ENCODE data around the gene TIPIN. TPM values are rescaled to one million over a fixed set of nuclear protein-coding genes. Genes with fewer than 3 reads are reported as not detected.
"Not testable (repeated sequence)": the region's sequence is repeated elsewhere in the genome, so short reads cannot be mapped to it uniquely, and the experiment has no call there.

The TIPIN gene
- total RNA-seq, 1 donor from 2014 or later = 5.8 TPM

- no peak overlapping the region for H3K4me3 Mint-ChIP-seq (ENCODE audit: unreplicated experiment)
- H3K4me1 Mint-ChIP-seq (ENCODE audit: low read depth, unreplicated experiment) = no peaks in the 10 kb centered on the region
- no peak overlapping the region for H3K27ac Mint-ChIP-seq (ENCODE audit: unreplicated experiment)
- no peaks in the 10 kb centered on the region for H3K9me3 Mint-ChIP-seq (ENCODE audit: unreplicated experiment)
- TF ChIP-seq, protein P1, sequence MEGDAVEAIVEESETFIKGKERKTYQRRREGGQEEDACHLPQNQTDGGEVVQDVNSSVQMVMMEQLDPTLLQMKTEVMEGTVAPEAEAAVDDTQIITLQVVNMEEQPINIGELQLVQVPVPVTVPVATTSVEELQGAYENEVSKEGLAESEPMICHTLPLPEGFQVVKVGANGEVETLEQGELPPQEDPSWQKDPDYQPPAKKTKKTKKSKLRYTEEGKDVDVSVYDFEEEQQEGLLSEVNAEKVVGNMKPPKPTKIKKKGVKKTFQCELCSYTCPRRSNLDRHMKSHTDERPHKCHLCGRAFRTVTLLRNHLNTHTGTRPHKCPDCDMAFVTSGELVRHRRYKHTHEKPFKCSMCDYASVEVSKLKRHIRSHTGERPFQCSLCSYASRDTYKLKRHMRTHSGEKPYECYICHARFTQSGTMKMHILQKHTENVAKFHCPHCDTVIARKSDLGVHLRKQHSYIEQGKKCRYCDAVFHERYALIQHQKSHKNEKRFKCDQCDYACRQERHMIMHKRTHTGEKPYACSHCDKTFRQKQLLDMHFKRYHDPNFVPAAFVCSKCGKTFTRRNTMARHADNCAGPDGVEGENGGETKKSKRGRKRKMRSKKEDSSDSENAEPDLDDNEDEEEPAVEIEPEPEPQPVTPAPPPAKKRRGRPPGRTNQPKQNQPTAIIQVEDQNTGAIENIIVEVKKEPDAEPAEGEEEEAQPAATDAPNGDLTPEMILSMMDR (IDR thresholded peaks at IDR 0.05; ENCODE audit: partially characterized antibody, unreplicated experiment) = no peak
- no peaks in the 10 kb centered on the region for H3K27me3 Mint-ChIP-seq (ENCODE audit: unreplicated experiment)
- DNase-seq = no peak
- no peaks in the 10 kb centered on the region for H3K36me3 Mint-ChIP-seq (ENCODE audit: unreplicated experiment)
Measured at GRCh38 chr15:66369773-66370651, 13.5 kb upstream of the TIPIN start.

- Mint-ChIP-seq H3K36me3 (ENCODE audit: unreplicated experiment) (no peaks in the 10 kb centered on the region), H3K27me3 (ENCODE audit: unreplicated experiment) (no peaks in the 10 kb centered on the region), H3K27ac (ENCODE audit: unreplicated experiment) (no peak overlapping the region), H3K4me3 (ENCODE audit: unreplicated experiment) (no peak overlapping the region), H3K9me3 (ENCODE audit: unreplicated experiment) (no peaks in the 10 kb centered on the region), H3K4me1 (ENCODE audit: low read depth, unreplicated experiment) (no peaks in the 10 kb centered on the region)
- TF ChIP-seq, protein P1 (IDR thresholded peaks at IDR 0.05; ENCODE audit: partially characterized antibody, unreplicated experiment) = no peak
- no peak for DNase-seq
Measured at GRCh38 chr15:66364944-66365528, 8.6 kb upstream of the TIPIN start.

- no peak for DNase-seq
- H3K27ac Mint-ChIP-seq (ENCODE audit: unreplicated experiment) = no peak overlapping the region
- no peaks in the 10 kb centered on the region for H3K36me3 Mint-ChIP-seq (ENCODE audit: unreplicated experiment)
- no peaks in the 10 kb centered on the region for H3K9me3 Mint-ChIP-seq (ENCODE audit: unreplicated experiment)
- H3K4me1 Mint-ChIP-seq (ENCODE audit: low read depth, unreplicated experiment) = no peaks in the 10 kb centered on the region
- H3K27me3 Mint-ChIP-seq (ENCODE audit: unreplicated experiment) = no peaks in the 10 kb centered on the region
- TF ChIP-seq, protein P1 (IDR thresholded peaks at IDR 0.05; ENCODE audit: partially characterized antibody, unreplicated experiment) = no peak
- no peak overlapping the region for H3K4me3 Mint-ChIP-seq (ENCODE audit: unreplicated experiment)
Measured at GRCh38 chr15:66362776-66363175, 6.3 kb upstream of the TIPIN start.

- H3K36me3 Mint-ChIP-seq (ENCODE audit: unreplicated experiment) = not testable (repeated sequence)
Measured at GRCh38 chr15:66361745-66362460, 5.4 kb upstream of the TIPIN start.

GRCh38 chr15:66359740-66360139 is 3.3 kb upstream of the TIPIN start:
- Mint-ChIP-seq H3K27me3 (ENCODE audit: unreplicated experiment) (peaks cover 5% of the 10 kb centered on the region), H3K36me3 (ENCODE audit: unreplicated experiment) (no peaks in the 10 kb centered on the region), H3K9me3 (ENCODE audit: unreplicated experiment) (peaks cover 6% of the 10 kb centered on the region), H3K27ac (ENCODE audit: unreplicated experiment) (no peak overlapping the region), H3K4me1 (ENCODE audit: low read depth, unreplicated experiment) (peaks cover 6% of the 10 kb centered on the region), H3K4me3 (ENCODE audit: unreplicated experiment) (no peak overlapping the region)
- TF ChIP-seq, protein P1 (IDR thresholded peaks at IDR 0.05; ENCODE audit: partially characterized antibody, unreplicated experiment) = no peak
- no peak for DNase-seq

More at GRCh38 chr15:66361745-66362460, 5.4 kb upstream of the TIPIN start:
- H3K4me1 Mint-ChIP-seq (ENCODE audit: low read depth, unreplicated experiment); H3K4me3 Mint-ChIP-seq (ENCODE audit: unreplicated experiment); H3K27ac Mint-ChIP-seq (ENCODE audit: unreplicated experiment); H3K9me3 Mint-ChIP-seq (ENCODE audit: unreplicated experiment); H3K27me3 Mint-ChIP-seq (ENCODE audit: unreplicated experiment); DNase-seq: not testable (repeated sequence)

Data from glutamatergic neuron (in vitro differentiated cells).